ENCODE measurements around the gene MEIS3. TPM values are rescaled to one million over a fixed set of nuclear protein-coding genes. Genes with fewer than 3 reads are reported as not detected.

Gene MEIS3
- polyA plus RNA-seq, 1 of the 3 experiments (the other 2 are of a cell fraction), result 69.8 TPM

DNA sequence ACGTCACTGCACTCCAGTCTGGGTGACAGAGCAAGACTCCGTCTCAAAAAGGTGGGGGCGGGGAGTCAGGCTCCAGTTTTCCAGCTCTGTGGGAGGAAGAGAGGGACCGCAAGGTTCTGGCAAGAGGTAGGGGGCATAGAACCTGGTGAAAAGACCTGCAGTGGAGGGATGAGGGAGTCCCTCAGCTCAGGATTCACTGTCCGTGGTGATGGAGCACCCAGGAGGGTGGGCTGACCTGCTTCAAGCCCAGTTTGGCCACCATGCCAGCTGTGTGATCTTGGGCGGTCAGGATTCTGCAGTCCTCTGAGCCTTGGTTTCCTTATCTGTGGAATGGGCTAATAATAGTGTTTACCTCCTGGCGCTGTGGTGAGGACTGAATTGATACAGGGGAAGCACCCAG is 31.2 kb upstream of the MEIS3 start:
- Histone ChIP-seq H3F3A (replicated peaks; ENCODE audit: insufficient read depth) (peaks cover 4% of the 10 kb centered on the region), H3K9me3 (no peaks in the 10 kb centered on the region), H3K9me2 (no peaks in the 10 kb centered on the region), H3K27ac (ENCODE audit: low read depth in 2 of 2, low read length in 1 of 2) (no peak overlapping the region), H4K20me1 (ENCODE audit: insufficient read depth) (0 out of 2 replicates have a peak, but pooled peaks cover 2% of the 10 kb centered on the region), H3K79me2 (ENCODE audit: insufficient read depth) (no peaks in the 10 kb centered on the region), H2AFZ (ENCODE audit: low read depth) (no peak overlapping the region), H3K4me1 (ENCODE audit: control insufficient read depth in 1 of 2, insufficient read depth in 2 of 2, low read depth in 1 of 2, low read length in 1 of 2) (peaks cover 0 to 8% of the 10 kb centered on the region in 2 experiments; a peak in 2 of 4 replicates), H3K4me2 (no peak overlapping the region), H3K27me3 (ENCODE audit: insufficient read depth) (no peaks in the 10 kb centered on the region), H3K36me3 (replicated peaks in 1 of 2; ENCODE audit: control insufficient read depth in 1 of 2, insufficient read depth in 2 of 2, low read length in 1 of 2) (no peaks in the 10 kb centered on the region), H3K9ac (no peak overlapping the region), H3K4me3 (ENCODE audit: low read depth in 2 of 2, low read length in 1 of 2) (no peak overlapping the region)
- ChIA-PET CTCF (interaction anchor here (0.7 to 8.4 kb wide), 3 partner anchors 15 to 149 kb away, joined by 3 to 80 read pairs (median 4); partner anchors contain the start of gene KPTN), POLR2A (no interaction called here)
- TF ChIP-seq JUND (IDR thresholded peaks at IDR 0.05) (no peak), RCOR1 (IDR thresholded peaks at IDR 0.05; ENCODE audit: low read length) (no peak), TCF12 (IDR thresholded peaks at IDR 0.05) (no peak)
- TF ChIP-seq, protein P1, sequence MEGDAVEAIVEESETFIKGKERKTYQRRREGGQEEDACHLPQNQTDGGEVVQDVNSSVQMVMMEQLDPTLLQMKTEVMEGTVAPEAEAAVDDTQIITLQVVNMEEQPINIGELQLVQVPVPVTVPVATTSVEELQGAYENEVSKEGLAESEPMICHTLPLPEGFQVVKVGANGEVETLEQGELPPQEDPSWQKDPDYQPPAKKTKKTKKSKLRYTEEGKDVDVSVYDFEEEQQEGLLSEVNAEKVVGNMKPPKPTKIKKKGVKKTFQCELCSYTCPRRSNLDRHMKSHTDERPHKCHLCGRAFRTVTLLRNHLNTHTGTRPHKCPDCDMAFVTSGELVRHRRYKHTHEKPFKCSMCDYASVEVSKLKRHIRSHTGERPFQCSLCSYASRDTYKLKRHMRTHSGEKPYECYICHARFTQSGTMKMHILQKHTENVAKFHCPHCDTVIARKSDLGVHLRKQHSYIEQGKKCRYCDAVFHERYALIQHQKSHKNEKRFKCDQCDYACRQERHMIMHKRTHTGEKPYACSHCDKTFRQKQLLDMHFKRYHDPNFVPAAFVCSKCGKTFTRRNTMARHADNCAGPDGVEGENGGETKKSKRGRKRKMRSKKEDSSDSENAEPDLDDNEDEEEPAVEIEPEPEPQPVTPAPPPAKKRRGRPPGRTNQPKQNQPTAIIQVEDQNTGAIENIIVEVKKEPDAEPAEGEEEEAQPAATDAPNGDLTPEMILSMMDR (IDR thresholded peaks at IDR 0.05), result no peak
- DNase-seq, result no peak
- WGBS (ENCODE audit: low lambda C conversion rate), result 71% methylated on average over 7 of the region's 7 CpGs

DNA sequence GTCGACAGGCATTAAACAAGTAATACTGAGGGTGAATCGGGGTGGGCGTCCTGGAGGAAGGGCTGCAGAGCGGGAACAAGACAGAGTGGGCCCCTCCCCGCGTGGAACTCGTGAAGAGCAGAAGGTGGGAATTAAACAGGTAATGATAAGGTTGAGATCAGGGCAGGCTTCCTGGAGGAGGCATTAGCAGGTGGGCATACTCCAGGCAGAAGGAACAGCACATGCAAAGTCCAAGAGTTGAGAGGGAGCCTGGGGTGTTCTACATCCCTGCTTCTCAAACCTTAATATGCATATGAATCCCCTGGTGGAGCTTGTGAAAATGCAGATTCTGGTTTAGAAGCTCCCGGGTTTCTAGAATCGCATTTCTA is 29.0 kb upstream of the MEIS3 start:
- ChIA-PET CTCF (interaction anchor here (1.0 to 8.4 kb wide), 7 partner anchors 13 to 250 kb away, joined by 3 to 80 read pairs (median 5); partner anchors contain the start of gene NAPA), POLR2A (interaction anchor here (1.2 to 1.6 kb wide), 3 partner anchors 9 to 59 kb away, joined by 3 to 5 read pairs (median 3); no protein-coding TSS in a partner anchor)
- 70% methylated on average over 9 of the region's 9 CpGs for WGBS (ENCODE audit: low lambda C conversion rate)
- Histone ChIP-seq H3K27ac (ENCODE audit: low read depth in 2 of 2, low read length in 1 of 2) (no peak overlapping the region), H3K9me2 (no peaks in the 10 kb centered on the region), H3K79me2 (ENCODE audit: insufficient read depth) (no peaks in the 10 kb centered on the region), H2AFZ (ENCODE audit: low read depth) (no peak overlapping the region), H3K36me3 (replicated peaks in 1 of 2; ENCODE audit: control insufficient read depth in 1 of 2, insufficient read depth in 2 of 2, low read length in 1 of 2) (no peaks in the 10 kb centered on the region), H4K20me1 (ENCODE audit: insufficient read depth) (0 out of 2 replicates have a peak, but pooled peaks cover 3% of the 10 kb centered on the region), H3K4me3 (ENCODE audit: low read depth in 2 of 2, low read length in 1 of 2) (no peak overlapping the region), H3K4me2 (no peak overlapping the region), H3K9ac (no peak overlapping the region), H3K4me1 (ENCODE audit: control insufficient read depth in 1 of 2, insufficient read depth in 2 of 2, low read depth in 1 of 2, low read length in 1 of 2) (peaks cover 0 to 9% of the 10 kb centered on the region in 2 experiments; a peak in 2 of 4 replicates), H3K9me3 (no peaks in the 10 kb centered on the region), H3K27me3 (ENCODE audit: insufficient read depth) (no peaks in the 10 kb centered on the region; the same call in 1 of the 2 replicates), H3F3A (replicated peaks; ENCODE audit: insufficient read depth) (peaks cover 4% of the 10 kb centered on the region)
- TF ChIP-seq SMC3 (IDR thresholded peaks at IDR 0.05; ENCODE audit: low read depth, low read length), result no peak
- no peak for TF ChIP-seq MEF2A (IDR thresholded peaks at IDR 0.05; ENCODE audit: borderline replicate concordance, low read depth)
- TF ChIP-seq POLR2AphosphoS5 (IDR thresholded peaks at IDR 0.05; ENCODE audit: low read depth, low read length), result no peak
- TF ChIP-seq GABPA (IDR thresholded peaks at IDR 0.05; ENCODE audit: low read depth), result no peak
- no peak for TF ChIP-seq RXRA (IDR thresholded peaks at IDR 0.05; ENCODE audit: borderline replicate concordance, low read depth)
- TF ChIP-seq FOXM1 (IDR thresholded peaks at IDR 0.05; ENCODE audit: low read depth), result no peak
- no peak for TF ChIP-seq TEAD4 (IDR thresholded peaks at IDR 0.05; ENCODE audit: borderline replicate concordance, insufficient read depth)
- no peak for DNase-seq

Measured in SK-N-SH (cell line).